Activated naive CD8-positive, alpha-beta T cell treated with anti-CD3 and anti-CD28 coated beads, Interleukin-2, amount 10 ng/mL, durations not matched to agents 7 days and 5 days (primary cell): ENCODE data around the gene CD19. TPM values are rescaled to one million over a fixed set of nuclear protein-coding genes. Genes with fewer than 3 reads are reported as not detected.
"Not testable (repeated sequence)": the region's sequence is repeated elsewhere in the genome, so short reads cannot be mapped to it uniquely, and the experiment has no call there.

Source experiments
- ATAC-seq: fragments of 150-1000 bp; cut with Tn5 transposase; one replicate; pipeline ENCODE4 v1.10.0; 2021; ENCODE audit warnings: low read depth, moderate library complexity
- POLR2A ChIA-PET: fragments of 350-600 bp; sonication (Branson Sonifier 250); formaldehyde crosslinking; loops from one replicate; lab custom pipeline; 2021; ENCODE audit warnings: antibody characterized with exemption; lab: Charles Lee
- DNase-seq: peaks from one replicate; pipeline ENCODE4 v3.0.0; 2021
- H3K27ac Mint-ChIP-seq: one replicate; pipeline ENCODE4 v1.8.0; 2022; ENCODE audit warnings: mild to moderate bottlenecking, mixed read lengths
- H3K27me3 Mint-ChIP-seq: one replicate; pipeline ENCODE4 v1.8.0; 2022; ENCODE audit warnings: mild to moderate bottlenecking, moderate library complexity, mixed read lengths
- H3K36me3 Mint-ChIP-seq: one replicate; pipeline ENCODE4 v1.8.0; 2021; ENCODE audit warnings: mild to moderate bottlenecking, mixed read lengths
- H3K4me1 Mint-ChIP-seq: one replicate; pipeline ENCODE4 v1.8.0; 2021; ENCODE audit warnings: mixed read lengths
- H3K4me3 Mint-ChIP-seq: one replicate; pipeline ENCODE4 v1.8.0; 2022; ENCODE audit warnings: mild to moderate bottlenecking, moderate library complexity, mixed read lengths
- H3K9me3 Mint-ChIP-seq: one replicate; pipeline ENCODE4 v1.8.0; 2021; ENCODE audit warnings: mixed read lengths
- total RNA-seq, 2 experiments: library from RNA; stranded (reverse); gene quantifications; one replicate each; pipeline ENCODE4 v1.2.3, GENCODE V29; 2021

The CD19 gene
- under 1 TPM; 0.40 to 0.83 TPM for total RNA-seq

- H3K4me3 Mint-ChIP-seq = no peak within 1 kb of the TSS
These were observed at the start of gene CD19 for GRCh38 chr16:28931801-28932225. Gene CD19 (plus strand): TSS chr16:28931971. CDS start chr16:28932001, 30 bp downstream.

GRCh38 chr16:28882551-28883160 lies 49.1 kb upstream of the CD19 start:
- POLR2A ChIA-PET = interaction anchor here (1.0 kb wide), 1 partner anchor 60 kb away, joined by 3 read pairs; the partner anchor contains the start of gene ATXN2L
- H3K4me3 Mint-ChIP-seq = no peak overlapping the region

More at GRCh38 chr16:28931801-28932225, at the start of gene CD19:
- H3K27me3 Mint-ChIP-seq = no peaks in the 10 kb centered on the region
- peak within 1 kb of the TSS; percentile 78 for H3K27ac Mint-ChIP-seq
- H3K36me3 Mint-ChIP-seq = peaks cover 3% of the 10 kb centered on the region
- H3K9me3 Mint-ChIP-seq = no peaks in the 10 kb centered on the region
- H3K4me1 Mint-ChIP-seq = peaks cover 29% of the 10 kb centered on the region
- DNase-seq (no peak), ATAC-seq (no peak)
- POLR2A ChIA-PET = interaction anchor here (0.7 kb wide), 1 partner anchor 781 kb away, joined by 3 read pairs; no protein-coding TSS in a partner anchor

DNA sequence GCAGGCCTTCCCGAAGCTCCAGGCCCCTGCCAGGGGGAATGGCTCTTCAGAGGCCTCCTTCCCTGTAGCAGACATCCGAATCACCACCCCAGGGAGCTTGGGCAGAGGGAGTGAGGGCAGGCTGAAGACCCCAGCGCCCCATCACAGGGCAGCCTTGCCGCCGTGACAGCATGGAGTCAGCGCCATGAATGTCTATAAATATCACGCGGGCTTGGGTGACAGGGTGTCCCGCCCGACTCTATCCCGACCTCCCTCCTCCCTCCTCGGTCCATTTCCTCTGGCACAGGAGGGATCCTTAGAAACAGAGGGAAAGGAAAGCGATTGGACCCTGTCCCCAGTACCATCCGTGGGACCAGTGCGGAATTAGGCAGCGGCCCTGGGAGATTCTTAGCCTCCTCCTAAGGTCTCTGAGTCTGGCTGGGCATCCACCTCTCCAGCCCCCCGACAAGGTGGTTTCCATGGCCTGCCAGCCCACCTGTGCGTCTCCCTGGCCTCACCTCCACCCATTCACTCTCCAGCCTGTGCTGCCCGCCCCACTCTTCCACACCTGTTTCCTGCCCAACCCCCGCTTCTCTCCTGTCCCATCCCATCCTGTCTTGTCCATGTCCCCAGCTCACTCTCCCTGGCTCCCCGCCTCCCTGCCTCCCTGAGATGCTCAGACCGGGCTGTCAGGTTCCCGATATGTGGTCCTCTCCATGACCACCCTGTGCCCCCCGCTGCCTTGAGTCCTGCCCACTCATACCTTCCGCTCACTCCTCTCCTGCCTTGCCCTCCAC lies 48.4 kb upstream of the CD19 start:
- no peaks in the 10 kb centered on the region for H3K9me3 Mint-ChIP-seq
- no peak overlapping the region for H3K4me3 Mint-ChIP-seq
- peaks cover 21% of the 10 kb centered on the region for H3K4me1 Mint-ChIP-seq
- ATAC-seq (no peak), DNase-seq (no peak)
- POLR2A ChIA-PET = no interaction called here
- no peaks in the 10 kb centered on the region for H3K27me3 Mint-ChIP-seq
- H3K27ac Mint-ChIP-seq = no peak overlapping the region
- H3K36me3 Mint-ChIP-seq = no peaks in the 10 kb centered on the region

More at GRCh38 chr16:28882551-28883160, 49.1 kb upstream of the CD19 start:
- H3K9me3 Mint-ChIP-seq = no peaks in the 10 kb centered on the region
- no peaks in the 10 kb centered on the region for H3K36me3 Mint-ChIP-seq
- no peak for ATAC-seq
- H3K27ac Mint-ChIP-seq = no peak overlapping the region
- DNase-seq = no peak
- H3K4me1 Mint-ChIP-seq = peaks cover 25% of the 10 kb centered on the region
- H3K27me3 Mint-ChIP-seq = no peaks in the 10 kb centered on the region

DNA sequence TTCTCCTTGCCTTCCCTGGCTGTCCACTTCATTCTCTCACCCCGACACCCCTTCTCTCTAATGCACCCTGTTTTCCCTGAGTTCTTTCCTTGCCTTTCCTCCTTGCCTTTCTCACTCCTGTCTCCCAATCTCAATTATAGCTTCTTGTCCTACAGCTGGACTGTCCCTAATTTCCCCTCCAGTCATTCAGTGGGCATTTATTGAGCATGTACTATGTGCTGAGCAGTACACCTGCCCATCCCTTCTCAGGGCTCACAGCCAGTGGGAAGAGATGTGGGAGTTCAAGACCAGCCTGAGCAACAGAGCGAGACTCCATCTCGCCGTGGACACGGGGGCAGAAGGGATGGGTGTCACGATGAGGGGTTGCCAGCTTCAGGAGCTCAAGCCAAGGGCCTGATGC lies 47.7 kb upstream of the CD19 start:
- peaks cover 15% of the 10 kb centered on the region for H3K4me1 Mint-ChIP-seq
- ATAC-seq (no peak), DNase-seq (no peak)
- no peaks in the 10 kb centered on the region for H3K27me3 Mint-ChIP-seq
- H3K36me3 Mint-ChIP-seq = peaks cover 1% of the 10 kb centered on the region
- POLR2A ChIA-PET = no interaction called here
- H3K27ac Mint-ChIP-seq = no peak overlapping the region
- no peaks in the 10 kb centered on the region for H3K9me3 Mint-ChIP-seq
- no peak overlapping the region for H3K4me3 Mint-ChIP-seq

DNA sequence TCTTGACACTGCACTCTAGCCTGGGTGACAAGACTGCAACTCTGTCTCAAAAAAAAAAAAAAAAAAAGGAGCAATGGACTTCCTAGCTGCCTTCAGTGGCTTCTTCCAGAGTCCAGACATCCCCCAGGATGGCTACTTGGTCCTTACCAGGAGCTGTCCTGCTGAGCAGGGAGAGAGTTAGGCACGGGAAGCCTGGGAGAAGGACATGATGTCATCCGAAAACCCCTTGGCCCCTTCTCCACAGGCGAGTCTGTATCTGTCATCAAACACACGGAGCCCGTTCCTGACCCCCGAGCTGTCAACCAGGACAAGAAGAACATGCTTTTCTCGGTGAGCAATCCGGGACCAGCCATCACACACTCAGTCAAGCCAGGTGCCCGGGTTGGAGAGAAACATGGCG lies 44.8 kb upstream of the CD19 start:
- no peaks in the 10 kb centered on the region for H3K9me3 Mint-ChIP-seq

GRCh38 chr16:28890355-28890754 lies 41.4 kb upstream of the CD19 start:
- DNase-seq, H3K4me1 Mint-ChIP-seq, H3K36me3 Mint-ChIP-seq, H3K9me3 Mint-ChIP-seq, H3K4me3 Mint-ChIP-seq, H3K27me3 Mint-ChIP-seq, ATAC-seq, POLR2A ChIA-PET, H3K27ac Mint-ChIP-seq: not testable (repeated sequence)

More for the DNA sequence above, 44.8 kb upstream of the CD19 start:
- H3K4me1 Mint-ChIP-seq = peaks cover 2% of the 10 kb centered on the region
- H3K36me3 Mint-ChIP-seq = peaks cover 1% of the 10 kb centered on the region
- ATAC-seq (no peak), DNase-seq (no peak)
- no peak overlapping the region for H3K4me3 Mint-ChIP-seq
- POLR2A ChIA-PET = interaction anchor here (0.6 kb wide), 2 partner anchors 80 to 121 kb away, joined by 3 read pairs; no protein-coding TSS in a partner anchor
- no peaks in the 10 kb centered on the region for H3K27me3 Mint-ChIP-seq
- no peak overlapping the region for H3K27ac Mint-ChIP-seq

GRCh38 chr16:28891964-28892890 lies 39.5 kb upstream of the CD19 start:
- Mint-ChIP-seq H3K27me3 (no peaks in the 10 kb centered on the region), H3K4me3 (no peak overlapping the region), H3K27ac (no peak overlapping the region), H3K9me3 (no peaks in the 10 kb centered on the region), H3K4me1 (no peaks in the 10 kb centered on the region), H3K36me3 (peaks cover 1% of the 10 kb centered on the region)
- POLR2A ChIA-PET = no interaction called here
- no peak for ATAC-seq
- no peak for DNase-seq

GRCh38 chr16:28893291-28893690 lies 38.5 kb upstream of the CD19 start:
- Mint-ChIP-seq H3K36me3 (peaks cover 1% of the 10 kb centered on the region), H3K4me3 (no peak overlapping the region), H3K9me3 (no peaks in the 10 kb centered on the region), H3K27ac (no peak overlapping the region), H3K27me3 (no peaks in the 10 kb centered on the region), H3K4me1 (no peaks in the 10 kb centered on the region)
- DNase-seq = no peak
- POLR2A ChIA-PET = interaction anchor here (0.7 kb wide), 1 partner anchor 64 kb away, joined by 3 read pairs; no protein-coding TSS in a partner anchor
- ATAC-seq = no peak

- no peak for ATAC-seq
- H3K27me3 Mint-ChIP-seq = no peaks in the 10 kb centered on the region
- H3K4me3 Mint-ChIP-seq = no peak overlapping the region
- no peak overlapping the region for H3K27ac Mint-ChIP-seq
- no peaks in the 10 kb centered on the region for H3K4me1 Mint-ChIP-seq
- DNase-seq = no peak
- H3K36me3 Mint-ChIP-seq = no peaks in the 10 kb centered on the region
- POLR2A ChIA-PET = no interaction called here
- no peaks in the 10 kb centered on the region for H3K9me3 Mint-ChIP-seq
These were observed 36.2 kb upstream of the CD19 start for GRCh38 chr16:28895609-28896008.

DNA sequence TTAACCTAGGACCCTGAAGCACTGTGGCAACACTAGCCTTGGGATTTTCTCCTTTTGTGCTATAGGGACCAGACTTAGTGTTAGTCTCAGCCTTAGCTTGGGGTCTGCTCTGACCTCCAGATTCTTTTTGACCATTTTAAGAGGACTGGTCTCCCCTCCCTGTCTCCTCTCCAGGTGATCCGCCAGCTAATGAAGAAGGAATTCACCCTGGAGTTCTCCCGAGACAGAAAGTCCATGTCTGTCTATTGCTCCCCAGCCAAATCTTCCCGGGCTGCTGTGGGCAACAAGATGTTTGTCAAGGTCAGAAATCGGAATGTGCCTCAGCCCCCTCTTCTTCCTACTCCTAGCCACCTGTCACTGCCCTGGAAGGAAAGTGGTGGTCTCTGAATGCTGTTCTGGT lies 33.9 kb upstream of the CD19 start:
- Mint-ChIP-seq H3K4me3 (no peak overlapping the region), H3K36me3 (no peaks in the 10 kb centered on the region), H3K9me3 (no peaks in the 10 kb centered on the region), H3K27me3 (no peaks in the 10 kb centered on the region), H3K4me1 (no peaks in the 10 kb centered on the region), H3K27ac (no peak overlapping the region)
- POLR2A ChIA-PET = no interaction called here
- DNase-seq (no peak), ATAC-seq (no peak)

DNA sequence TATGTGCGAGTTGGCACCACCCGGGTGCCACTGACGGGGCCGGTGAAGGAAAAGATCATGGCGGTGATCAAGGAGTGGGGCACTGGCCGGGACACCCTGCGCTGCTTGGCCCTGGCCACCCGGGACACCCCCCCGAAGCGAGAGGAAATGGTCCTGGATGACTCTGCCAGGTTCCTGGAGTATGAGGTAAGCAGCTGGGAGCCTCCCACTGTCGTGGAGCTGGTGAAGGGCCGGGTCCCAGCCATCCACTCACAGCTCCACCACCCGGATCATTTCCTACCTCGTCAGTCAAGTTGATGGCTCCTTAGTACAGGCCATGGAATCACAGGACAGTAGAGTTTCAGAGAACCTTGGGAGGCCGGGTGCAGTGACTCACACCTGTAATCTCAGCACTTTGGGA lies 33.5 kb upstream of the CD19 start:
- no peak overlapping the region for H3K4me3 Mint-ChIP-seq

GRCh38 chr16:28898942-28899341 lies 32.8 kb upstream of the CD19 start:
- Mint-ChIP-seq H3K4me1 (no peaks in the 10 kb centered on the region), H3K27ac (no peak overlapping the region)
- no peak for ATAC-seq

More for the DNA sequence above, 33.5 kb upstream of the CD19 start:
- no peak for ATAC-seq
- H3K36me3 Mint-ChIP-seq = no peaks in the 10 kb centered on the region
- no peak overlapping the region for H3K27ac Mint-ChIP-seq
- POLR2A ChIA-PET = no interaction called here
- H3K9me3 Mint-ChIP-seq = no peaks in the 10 kb centered on the region
- no peaks in the 10 kb centered on the region for H3K4me1 Mint-ChIP-seq
- no peaks in the 10 kb centered on the region for H3K27me3 Mint-ChIP-seq
- no peak for DNase-seq

More at GRCh38 chr16:28898942-28899341, 32.8 kb upstream of the CD19 start:
- no peaks in the 10 kb centered on the region for H3K27me3 Mint-ChIP-seq
- no peak for DNase-seq
- no peaks in the 10 kb centered on the region for H3K36me3 Mint-ChIP-seq
- H3K4me3 Mint-ChIP-seq = no peak overlapping the region
- no peaks in the 10 kb centered on the region for H3K9me3 Mint-ChIP-seq
- POLR2A ChIA-PET = no interaction called here
